Measurements from ENCODE around the gene MYO9B. TPM values are rescaled to one million over a fixed set of nuclear protein-coding genes. Genes with fewer than 3 reads are reported as not detected.
"Not testable (repeated sequence)": the region's sequence is repeated elsewhere in the genome, so short reads cannot be mapped to it uniquely, and the experiment has no call there.

Gene MYO9B
- total RNA-seq, 2 donors from 2014 or later: 79.4 to 96.8 TPM

- H3K4me3 Mint-ChIP-seq: no peak overlapping the region
Observed at GRCh38 chr19:17105556-17105955, 30.0 kb downstream of the MYO9B start.

GRCh38 chr19:17106964-17107363 lies 31.4 kb downstream of the MYO9B start:
- not testable (repeated sequence) for H3K27me3 ChIP-seq (ENCODE audit: control insufficient read depth, insufficient read depth, low read length, poor library complexity, severe bottlenecking); DNase-seq; H3K9ac ChIP-seq (ENCODE audit: extremely low read depth, low read length, poor library complexity, severe bottlenecking); H3K27ac Mint-ChIP-seq; H3K27ac ChIP-seq (ENCODE audit: low read depth, low read length); H3K27me3 Mint-ChIP-seq (ENCODE audit: insufficient read depth); H3K4me1 ChIP-seq (ENCODE audit: control insufficient read depth, insufficient read depth, low read length); H3K4me3 ChIP-seq (ENCODE audit: low read length); H3K4me1 Mint-ChIP-seq; H3K4me3 Mint-ChIP-seq
- Mint-ChIP-seq H3K9me3 (peaks cover 15% of the 10 kb centered on the region), H3K36me3 (ENCODE audit: low read depth) (peaks cover 55% of the 10 kb centered on the region)
- Histone ChIP-seq H3K36me3 (ENCODE audit: control insufficient read depth, insufficient read depth, low read length) (peaks cover 27% of the 10 kb centered on the region), H3K9me3 (ENCODE audit: control insufficient read depth, low read length) (peaks cover 13% of the 10 kb centered on the region)
- WGBS, 2 experiments (ENCODE audit: insufficient coverage in 1 of 2, insufficient read length in 1 of 2): 91 to 100% methylated on average over 1 to 4 of the region's 4 CpGs

More at GRCh38 chr19:17105556-17105955, 30.0 kb downstream of the MYO9B start:
- Histone ChIP-seq H3K27ac (ENCODE audit: low read depth, low read length) (no peak overlapping the region), H3K27me3 (ENCODE audit: control insufficient read depth, insufficient read depth, low read length, poor library complexity, severe bottlenecking) (no peaks in the 10 kb centered on the region), H3K36me3 (ENCODE audit: control insufficient read depth, insufficient read depth, low read length) (peaks cover 27% of the 10 kb centered on the region), H3K9ac (ENCODE audit: extremely low read depth, low read length, poor library complexity, severe bottlenecking) (no peak overlapping the region), H3K4me3 (ENCODE audit: low read length) (no peak overlapping the region), H3K9me3 (ENCODE audit: control insufficient read depth, low read length) (peaks cover 17% of the 10 kb centered on the region), H3K4me1 (ENCODE audit: control insufficient read depth, insufficient read depth, low read length) (no peaks in the 10 kb centered on the region)
- peaks cover 5% of the 10 kb centered on the region for H3K4me1 Mint-ChIP-seq
- H3K9me3 Mint-ChIP-seq: peaks cover 15% of the 10 kb centered on the region
- peaks cover 56% of the 10 kb centered on the region for H3K36me3 Mint-ChIP-seq (ENCODE audit: low read depth)
- WGBS, 2 experiments (ENCODE audit: insufficient coverage in 1 of 2, insufficient read length in 1 of 2): 92 to 100% methylated on average over 2 to 3 of the region's 3 CpGs
- no peaks in the 10 kb centered on the region for H3K27me3 Mint-ChIP-seq (ENCODE audit: insufficient read depth)
- no peak for TF ChIP-seq CTCF (conservative IDR thresholded peaks at IDR 0.05)
- DNase-seq: no peak
- H3K27ac Mint-ChIP-seq: no peak overlapping the region

- peak overlapping the region; percentile 76 for H3K27ac Mint-ChIP-seq
- Histone ChIP-seq H3K9me3 (ENCODE audit: control insufficient read depth, low read length) (peaks cover 5% of the 10 kb centered on the region), H3K27ac (ENCODE audit: low read depth, low read length) (peak overlapping the region; percentile 12), H3K36me3 (ENCODE audit: control insufficient read depth, insufficient read depth, low read length) (peaks cover 19% of the 10 kb centered on the region), H3K9ac (ENCODE audit: extremely low read depth, low read length, poor library complexity, severe bottlenecking) (no peak overlapping the region), H3K4me1 (ENCODE audit: control insufficient read depth, insufficient read depth, low read length) (no peaks in the 10 kb centered on the region), H3K4me3 (ENCODE audit: low read length) (no peak overlapping the region), H3K27me3 (ENCODE audit: control insufficient read depth, insufficient read depth, low read length, poor library complexity, severe bottlenecking) (no peaks in the 10 kb centered on the region)
- no peaks in the 10 kb centered on the region for H3K27me3 Mint-ChIP-seq (ENCODE audit: insufficient read depth)
- H3K36me3 Mint-ChIP-seq (ENCODE audit: low read depth): peaks cover 47% of the 10 kb centered on the region
- H3K9me3 Mint-ChIP-seq: peaks cover 8% of the 10 kb centered on the region
- TF ChIP-seq CTCF (conservative IDR thresholded peaks at IDR 0.05): no peak
- H3K4me3 Mint-ChIP-seq: no peak overlapping the region
- 86 to 88% methylated on average over 15 to 27 of the region's 27 CpGs for WGBS, 2 experiments (ENCODE audit: insufficient coverage in 1 of 2, insufficient read length in 1 of 2)
- DNase-seq: no peak
- H3K4me1 Mint-ChIP-seq: peaks cover 5% of the 10 kb centered on the region
Observed at GRCh38 chr19:17107546-17108452, 32.2 kb downstream of the MYO9B start.
